ENCODE results near the gene FOXN4.
A peak's percentile ranks its signal among the peaks of the same experiment; 100 is the strongest.

The FOXN4 gene

DNA sequence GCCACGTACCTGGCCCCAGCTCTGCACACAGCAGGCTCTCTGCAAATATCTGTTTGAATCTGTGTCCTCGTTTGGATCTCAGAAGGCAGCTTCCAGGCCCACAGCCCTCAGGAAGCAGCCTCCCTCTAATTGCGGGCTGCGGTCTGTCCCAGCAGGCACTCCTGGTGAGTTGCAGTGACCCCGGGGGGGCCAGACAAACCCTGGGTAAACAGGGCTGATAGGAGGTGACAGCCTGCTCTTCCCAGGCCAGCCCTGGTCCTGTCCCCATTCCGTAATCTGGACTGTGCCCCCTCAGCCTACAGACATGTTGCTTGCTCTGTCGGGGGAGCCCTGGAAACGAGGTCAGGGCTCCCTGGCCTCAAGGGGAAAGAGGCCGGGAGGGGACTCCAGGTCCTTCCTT lies 2.0 kb downstream of the FOXN4 start:
- DNase-seq (ENCODE audit: low spot score) (no peak), ATAC-seq (ENCODE audit: low read depth) (no peak)
- Histone ChIP-seq H3K27me3 (ENCODE audit: insufficient read depth, poor library complexity, severe bottlenecking) (peaks cover 63% of the 10 kb centered on the region), H3K27ac (ENCODE audit: poor library complexity, severe bottlenecking) (no peak overlapping the region), H3K9me3 (ENCODE audit: severe bottlenecking) (no peaks in the 10 kb centered on the region), H3K4me3 (ENCODE audit: severe bottlenecking) (no peak overlapping the region), H3K36me3 (ENCODE audit: low read depth) (no peaks in the 10 kb centered on the region), H3K4me1 (ENCODE audit: insufficient read depth, poor library complexity, severe bottlenecking) (no peaks in the 10 kb centered on the region)
- TF ChIP-seq, protein P1, sequence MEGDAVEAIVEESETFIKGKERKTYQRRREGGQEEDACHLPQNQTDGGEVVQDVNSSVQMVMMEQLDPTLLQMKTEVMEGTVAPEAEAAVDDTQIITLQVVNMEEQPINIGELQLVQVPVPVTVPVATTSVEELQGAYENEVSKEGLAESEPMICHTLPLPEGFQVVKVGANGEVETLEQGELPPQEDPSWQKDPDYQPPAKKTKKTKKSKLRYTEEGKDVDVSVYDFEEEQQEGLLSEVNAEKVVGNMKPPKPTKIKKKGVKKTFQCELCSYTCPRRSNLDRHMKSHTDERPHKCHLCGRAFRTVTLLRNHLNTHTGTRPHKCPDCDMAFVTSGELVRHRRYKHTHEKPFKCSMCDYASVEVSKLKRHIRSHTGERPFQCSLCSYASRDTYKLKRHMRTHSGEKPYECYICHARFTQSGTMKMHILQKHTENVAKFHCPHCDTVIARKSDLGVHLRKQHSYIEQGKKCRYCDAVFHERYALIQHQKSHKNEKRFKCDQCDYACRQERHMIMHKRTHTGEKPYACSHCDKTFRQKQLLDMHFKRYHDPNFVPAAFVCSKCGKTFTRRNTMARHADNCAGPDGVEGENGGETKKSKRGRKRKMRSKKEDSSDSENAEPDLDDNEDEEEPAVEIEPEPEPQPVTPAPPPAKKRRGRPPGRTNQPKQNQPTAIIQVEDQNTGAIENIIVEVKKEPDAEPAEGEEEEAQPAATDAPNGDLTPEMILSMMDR (IDR thresholded peaks at IDR 0.05; ENCODE audit: poor library complexity, severe bottlenecking): no peak

DNA sequence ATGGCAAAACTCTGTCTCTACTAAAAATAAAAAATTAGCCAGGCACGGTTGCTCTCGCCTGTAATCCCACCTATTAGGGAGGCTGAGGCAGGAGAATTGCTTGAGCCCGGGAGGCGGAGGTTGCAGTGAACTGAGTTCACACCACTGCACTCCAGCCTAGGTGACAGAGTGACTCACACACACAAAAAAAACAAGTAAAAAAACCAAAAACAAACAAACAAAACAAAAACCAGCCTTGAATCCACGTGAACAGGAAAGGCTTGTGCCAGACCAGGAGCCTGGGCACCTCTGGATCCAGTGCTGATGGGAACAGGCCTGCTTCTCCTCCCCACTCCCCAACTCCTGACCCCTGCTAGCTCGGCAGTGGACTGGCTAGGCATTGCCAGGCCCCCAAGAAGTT lies 3.5 kb downstream of the FOXN4 start:
- TF ChIP-seq, protein P1 (IDR thresholded peaks at IDR 0.05; ENCODE audit: poor library complexity, severe bottlenecking): no peak
- Histone ChIP-seq H3K4me1 (ENCODE audit: insufficient read depth, poor library complexity, severe bottlenecking) (no peaks in the 10 kb centered on the region), H3K4me3 (ENCODE audit: severe bottlenecking) (no peak overlapping the region), H3K27me3 (ENCODE audit: insufficient read depth, poor library complexity, severe bottlenecking) (peaks cover 48% of the 10 kb centered on the region), H3K36me3 (ENCODE audit: low read depth) (no peaks in the 10 kb centered on the region), H3K9me3 (ENCODE audit: severe bottlenecking) (no peaks in the 10 kb centered on the region), H3K27ac (ENCODE audit: poor library complexity, severe bottlenecking) (no peak overlapping the region)
- ATAC-seq (ENCODE audit: low read depth) (no peak), DNase-seq (ENCODE audit: low spot score) (no peak)

DNA sequence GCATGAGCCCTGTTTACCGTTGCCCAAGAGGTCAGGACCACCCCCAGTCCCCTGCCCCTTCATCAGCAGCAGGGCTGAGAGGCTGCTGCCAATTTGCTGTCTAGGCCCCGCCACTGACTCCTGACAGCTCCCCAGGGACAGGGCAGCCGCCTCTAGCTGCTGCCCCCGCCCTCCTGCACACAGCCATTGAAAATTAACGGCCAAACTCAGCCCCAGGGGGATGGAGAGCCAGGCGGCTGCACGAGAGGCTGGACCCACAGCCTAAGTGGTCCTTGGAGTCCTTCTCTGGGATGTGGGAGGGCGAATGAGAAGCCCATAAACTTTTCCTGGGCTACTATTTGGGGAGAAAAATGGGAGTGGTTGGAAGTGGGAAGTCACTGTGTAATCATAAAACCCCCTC lies 4.6 kb downstream of the FOXN4 start:
- DNase-seq (ENCODE audit: low spot score) (no peak), ATAC-seq (ENCODE audit: low read depth) (no peak)
- TF ChIP-seq, protein P1 (IDR thresholded peaks at IDR 0.05; ENCODE audit: poor library complexity, severe bottlenecking): no peak
- Histone ChIP-seq H3K36me3 (ENCODE audit: low read depth) (no peaks in the 10 kb centered on the region), H3K27ac (ENCODE audit: poor library complexity, severe bottlenecking) (no peak overlapping the region), H3K4me1 (ENCODE audit: insufficient read depth, poor library complexity, severe bottlenecking) (no peaks in the 10 kb centered on the region), H3K27me3 (ENCODE audit: insufficient read depth, poor library complexity, severe bottlenecking) (peaks cover 41% of the 10 kb centered on the region), H3K4me3 (ENCODE audit: severe bottlenecking) (no peak overlapping the region), H3K9me3 (ENCODE audit: severe bottlenecking) (no peaks in the 10 kb centered on the region)

DNA sequence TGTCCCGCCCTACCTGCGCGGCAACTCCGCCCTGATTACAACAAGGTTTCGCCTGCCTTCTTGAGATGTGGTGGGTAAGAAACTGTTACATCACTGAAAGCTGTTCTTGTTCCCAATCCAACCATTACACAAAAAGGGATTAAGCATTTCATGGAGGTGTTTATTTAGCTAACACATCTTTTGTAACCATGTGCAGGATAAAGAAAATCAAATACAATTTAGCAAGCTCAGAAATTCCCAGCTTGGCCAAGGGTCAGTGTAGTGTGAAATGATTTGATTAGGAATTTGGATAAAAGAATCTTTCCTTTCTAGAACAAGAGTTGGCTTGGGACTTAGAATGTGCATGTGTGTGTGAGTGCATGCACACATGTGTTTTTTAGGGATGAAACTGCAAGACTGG lies 6.3 kb downstream of the FOXN4 start:
- H3K27ac ChIP-seq (ENCODE audit: poor library complexity, severe bottlenecking): no peak overlapping the region
- no peak overlapping the region for H3K4me3 ChIP-seq (ENCODE audit: severe bottlenecking)
- TF ChIP-seq, protein P1 (IDR thresholded peaks at IDR 0.05; ENCODE audit: poor library complexity, severe bottlenecking): peak; percentile 23
- peaks cover 25% of the 10 kb centered on the region for H3K27me3 ChIP-seq (ENCODE audit: insufficient read depth, poor library complexity, severe bottlenecking)
- ATAC-seq (ENCODE audit: low read depth): no peak
- no peak for DNase-seq (ENCODE audit: low spot score)
- H3K9me3 ChIP-seq (ENCODE audit: severe bottlenecking): no peaks in the 10 kb centered on the region
- H3K4me1 ChIP-seq (ENCODE audit: insufficient read depth, poor library complexity, severe bottlenecking): no peaks in the 10 kb centered on the region
- H3K36me3 ChIP-seq (ENCODE audit: low read depth): no peaks in the 10 kb centered on the region

DNA sequence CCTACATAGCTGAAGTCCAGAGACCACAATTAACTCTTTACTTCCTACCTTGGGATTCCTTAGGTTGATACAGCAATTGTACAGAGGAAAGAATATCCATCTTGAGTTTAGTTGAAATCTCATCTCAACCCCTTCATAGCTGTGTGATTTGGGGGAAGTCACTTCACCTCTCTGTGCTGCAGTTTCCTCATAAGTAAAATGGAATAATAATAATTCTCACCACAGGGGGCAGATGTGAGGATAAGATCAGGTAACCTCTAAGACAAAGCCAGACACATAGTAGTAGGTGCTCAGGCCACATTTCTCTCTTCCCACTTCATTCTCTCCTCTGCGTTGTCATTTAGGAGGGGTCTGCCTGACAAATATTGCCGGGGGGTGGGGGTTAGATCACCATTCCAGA lies 6.7 kb downstream of the FOXN4 start:
- H3K27ac ChIP-seq (ENCODE audit: poor library complexity, severe bottlenecking): no peak overlapping the region
- DNase-seq (ENCODE audit: low spot score): no peak
- ATAC-seq (ENCODE audit: low read depth): peak; percentile 54; the same call in 2 of the 3 replicates
- TF ChIP-seq, protein P1 (IDR thresholded peaks at IDR 0.05; ENCODE audit: poor library complexity, severe bottlenecking): peak; percentile 43
- H3K36me3 ChIP-seq (ENCODE audit: low read depth): no peaks in the 10 kb centered on the region
- no peaks in the 10 kb centered on the region for H3K4me1 ChIP-seq (ENCODE audit: insufficient read depth, poor library complexity, severe bottlenecking)
- H3K9me3 ChIP-seq (ENCODE audit: severe bottlenecking): no peaks in the 10 kb centered on the region
- H3K4me3 ChIP-seq (ENCODE audit: severe bottlenecking): no peak overlapping the region
- H3K27me3 ChIP-seq (ENCODE audit: insufficient read depth, poor library complexity, severe bottlenecking): peaks cover 21% of the 10 kb centered on the region

All from RWPE2 (cell line).